Renal cortex interstitium (tissue), 15 donors: ENCODE measurements around the gene CCDC32. TPM values are rescaled to one million over a fixed set of nuclear protein-coding genes. Genes with fewer than 3 reads are reported as not detected.

Source experiments
- DNase-seq, 11 donors: peaks; one replicate each; pipeline ENCODE4 v3.0.0-alpha.2; 2013; ENCODE audit warnings: low read depth in 9 of 11, low spot score in 4 of 11; ENCODE audit errors: extremely low read depth in 1 of 11
- long read RNA-seq, 16 experiments: transcript quantifications; one replicate each; lab custom pipeline, GENCODE V29; 2026
- polyA plus RNA-seq, 3 donors: library from polyadenylated mRNA; unstranded; fragments of 120-200 nt; gene quantifications; one replicate each; pipeline ENCODE4 v1.2.1, GENCODE V29; 2013; ENCODE audit not compliant: insufficient read length in 3 of 3

CCDC32 gene, protein sequence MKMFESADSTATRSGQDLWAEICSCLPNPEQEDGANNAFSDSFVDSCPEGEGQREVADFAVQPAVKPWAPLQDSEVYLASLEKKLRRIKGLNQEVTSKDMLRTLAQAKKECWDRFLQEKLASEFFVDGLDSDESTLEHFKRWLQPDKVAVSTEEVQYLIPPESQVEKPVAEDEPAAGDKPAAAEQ
- 10 to 100 TPM; 28.6 to 34.0 (median 32.0) TPM for polyA plus RNA-seq
- long read RNA-seq, donor 1, transcript CCDC32-202 (4 exons, 1,519 nt), result major isoform, 5 of 5 reads
- long read RNA-seq, donor 1, partial matches to known transcripts, result 0 of 5 reads
- long read RNA-seq, donor 1, other reads (novel, unspliced or antisense), result 0 of 5 reads
- long read RNA-seq, donor 2, transcript CCDC32-202 (4 exons, 1,519 nt), result major isoform, 9 of 10 reads
- long read RNA-seq, donor 2, partial matches to known transcripts, result 0 of 10 reads
- long read RNA-seq, donor 2, other reads (novel, unspliced or antisense), result 0 of 10 reads
- long read RNA-seq, donor 3, transcript CCDC32-202 (4 exons, 1,519 nt), result major isoform, 5 of 10 reads
- long read RNA-seq, donor 3, partial matches to known transcripts, result 5 of 10 reads
- long read RNA-seq, donor 3, other reads (novel, unspliced or antisense), result 0 of 10 reads
- long read RNA-seq, donor 4, transcript CCDC32-202 (4 exons, 1,519 nt), result major isoform, 7 of 8 reads
- long read RNA-seq, donor 4, partial matches to known transcripts, result 0 of 8 reads
- long read RNA-seq, donor 4, other reads (novel, unspliced or antisense), result 0 of 8 reads
- long read RNA-seq, donor 5, result 0 reads
- long read RNA-seq, donor 6, partial matches to known transcripts, result 0 of 6 reads
- long read RNA-seq, donor 6, other reads (novel, unspliced or antisense), result 0 of 6 reads
- long read RNA-seq, donor 7, transcript CCDC32-202 (4 exons, 1,519 nt), result major isoform, 7 of 12 reads
- long read RNA-seq, donor 7, partial matches to known transcripts, result 5 of 12 reads
- long read RNA-seq, donor 7, other reads (novel, unspliced or antisense), result 0 of 12 reads
- long read RNA-seq, donor 8, result 0 reads
- long read RNA-seq, donor 9, transcript CCDC32-202 (4 exons, 1,519 nt), result major isoform, 5 of 6 reads
- long read RNA-seq, donor 9, partial matches to known transcripts, result 0 of 6 reads
- long read RNA-seq, donor 9, other reads (novel, unspliced or antisense), result 0 of 6 reads
- long read RNA-seq, donor 10, transcript CCDC32-202 (4 exons, 1,519 nt), result major isoform, 5 of 8 reads
- long read RNA-seq, donor 10, partial matches to known transcripts, result 0 of 8 reads
- long read RNA-seq, donor 10, other reads (novel, unspliced or antisense), result 0 of 8 reads
- long read RNA-seq, donor 11, transcript CCDC32-202 (4 exons, 1,519 nt), result major isoform, 5 of 6 reads
- long read RNA-seq, donor 11, partial matches to known transcripts, result 0 of 6 reads
- long read RNA-seq, donor 11, other reads (novel, unspliced or antisense), result 0 of 6 reads
- long read RNA-seq, donor 12, partial matches to known transcripts, result 0 of 1 reads
- long read RNA-seq, donor 12, other reads (novel, unspliced or antisense), result 0 of 1 reads
- long read RNA-seq, donor 13, result 0 reads
- long read RNA-seq, donor 14, transcript CCDC32-202 (4 exons, 1,519 nt), result major isoform, 9 of 11 reads
- long read RNA-seq, donor 14, partial matches to known transcripts, result 0 of 11 reads
- long read RNA-seq, donor 14, other reads (novel, unspliced or antisense), result 0 of 11 reads
- long read RNA-seq, donor 15, partial matches to known transcripts, result 0 of 5 reads
- long read RNA-seq, donor 15, other reads (novel, unspliced or antisense), result 0 of 5 reads
- long read RNA-seq, donor 16, transcript CCDC32-202 (4 exons, 1,519 nt), result major isoform, 19 of 31 reads
- long read RNA-seq, donor 16, partial matches to known transcripts, result 9 of 31 reads
- long read RNA-seq, donor 16, other reads (novel, unspliced or antisense), result 0 of 31 reads

DNA sequence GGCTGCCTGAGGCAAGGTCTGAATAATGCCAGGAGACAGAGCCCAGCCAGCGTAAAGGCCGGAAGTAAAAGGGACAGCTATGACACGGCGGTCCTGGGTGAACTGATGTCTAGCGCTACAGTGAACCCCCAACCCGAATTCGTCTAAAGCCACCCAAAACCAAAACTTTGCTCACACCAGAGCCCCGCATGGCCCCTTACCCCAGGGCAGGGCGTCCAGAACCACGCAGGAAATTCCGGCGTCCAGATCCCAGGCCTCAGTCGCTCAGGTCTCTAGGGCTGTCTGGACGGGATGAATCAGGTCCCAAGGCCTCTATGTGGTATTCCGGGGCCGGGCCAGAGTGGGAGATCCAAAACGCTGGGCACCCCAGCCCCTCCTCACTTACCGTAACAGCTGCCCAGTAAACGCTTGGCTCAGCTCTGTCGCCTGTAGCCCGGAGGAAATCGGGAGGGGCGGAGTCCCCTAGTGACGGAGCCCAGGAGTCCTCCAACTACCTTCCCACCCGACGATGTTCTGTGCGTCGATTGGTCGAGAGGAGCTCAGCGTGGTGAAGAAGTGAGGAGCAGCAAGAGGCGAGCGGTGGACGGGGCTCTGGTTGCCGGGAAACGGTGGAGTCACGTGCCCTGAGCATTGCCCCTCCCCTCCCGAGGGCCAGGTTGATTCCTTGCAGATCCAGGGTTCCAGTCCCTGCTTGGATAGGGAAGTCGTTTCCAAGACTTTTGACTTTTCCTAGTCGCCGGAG lies at the start of gene CCDC32:
TSS of gene CCDC32 (minus strand) at position 452 of the 742 bp plus-strand sequence. CDS start 2,027 bp downstream, outside the sequence.
- DNase-seq, result peak; percentile 87 to 99 (median 97)

- DNase-seq, result no peak
These were observed 48.2 kb upstream of the CCDC32 start for GRCh38 chr15:40613080-40613479.

DNA sequence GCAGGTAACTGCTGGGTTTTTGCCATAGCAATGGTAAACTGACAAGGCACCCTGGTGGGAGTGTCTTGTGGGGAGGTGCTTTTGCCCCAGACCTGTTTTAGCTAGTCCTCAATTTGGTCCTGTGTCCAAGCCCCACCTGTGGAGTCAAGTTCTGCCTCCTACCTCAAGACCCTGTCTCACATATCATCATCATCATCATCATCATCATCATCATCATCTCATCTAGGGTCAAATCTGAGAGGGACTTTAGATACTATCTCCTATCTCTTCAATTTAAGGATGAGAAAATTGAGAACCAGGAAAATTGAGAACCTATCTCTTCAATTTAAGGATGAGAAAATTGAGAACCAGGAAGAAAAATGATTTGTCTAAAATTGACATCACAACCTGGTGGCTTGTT lies 39.1 kb upstream of the CCDC32 start:
- DNase-seq, result no peak

DNA sequence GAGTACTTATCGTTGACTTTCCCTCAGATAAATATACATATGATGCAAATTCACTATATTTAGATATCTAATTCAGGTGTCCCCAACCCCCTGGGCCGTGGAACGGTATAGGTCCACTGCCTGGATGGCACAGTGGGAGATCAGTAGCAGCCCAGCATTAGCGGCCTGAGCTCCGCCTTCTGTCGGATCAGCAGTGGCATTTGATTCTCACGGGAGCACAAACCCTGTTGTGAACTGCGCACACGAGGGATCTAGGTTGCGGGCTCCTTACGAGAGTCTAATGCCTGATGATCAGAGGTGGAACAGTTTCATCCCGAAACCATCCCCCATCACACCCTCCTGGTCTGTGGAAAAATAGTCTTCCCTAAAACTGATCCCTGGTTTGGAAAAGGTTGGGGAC lies 36.1 kb upstream of the CCDC32 start:
- no peak for DNase-seq

DNA sequence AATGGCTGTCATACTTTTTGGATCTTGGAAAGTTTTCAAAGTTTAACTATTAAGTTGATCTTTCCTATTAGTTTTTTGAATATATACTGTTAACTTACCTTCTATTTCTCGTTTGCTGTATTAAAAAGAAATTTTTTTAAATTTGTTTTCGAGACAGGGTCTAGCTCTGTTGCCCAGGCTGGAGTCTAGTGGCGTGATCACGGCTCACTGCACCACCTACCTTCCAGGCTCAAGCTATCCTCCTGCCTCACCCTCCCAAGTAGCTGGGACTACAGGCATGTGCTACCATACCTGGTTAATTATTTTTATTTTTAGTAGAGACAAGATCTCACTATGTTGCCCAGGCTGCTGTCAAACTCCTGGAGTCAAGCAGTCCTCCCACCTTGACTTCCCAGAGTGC lies 33.8 kb upstream of the CCDC32 start:
- no peak for DNase-seq

- DNase-seq, result no peak
These were observed 33.3 kb upstream of the CCDC32 start for GRCh38 chr15:40598126-40598525.

DNA sequence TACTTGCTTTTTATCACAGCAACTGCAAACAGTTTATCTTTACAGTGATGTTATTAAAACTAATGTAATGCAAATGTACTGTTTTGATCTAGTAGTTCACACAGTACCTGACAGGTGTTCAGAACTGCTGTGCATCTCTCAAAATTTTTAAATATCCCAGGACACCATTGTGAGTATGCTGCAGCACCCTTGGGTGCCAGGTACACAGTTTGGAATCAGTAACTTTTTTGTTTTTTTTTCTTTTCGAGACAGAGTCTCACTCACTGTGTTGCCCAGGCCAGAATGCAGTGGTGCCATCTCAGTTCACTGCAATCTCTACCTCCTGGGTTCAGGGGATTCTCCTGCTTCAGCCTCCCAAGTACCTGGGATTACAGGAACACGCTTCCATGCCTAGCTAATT lies 32.2 kb upstream of the CCDC32 start:
- DNase-seq, result no peak

DNA sequence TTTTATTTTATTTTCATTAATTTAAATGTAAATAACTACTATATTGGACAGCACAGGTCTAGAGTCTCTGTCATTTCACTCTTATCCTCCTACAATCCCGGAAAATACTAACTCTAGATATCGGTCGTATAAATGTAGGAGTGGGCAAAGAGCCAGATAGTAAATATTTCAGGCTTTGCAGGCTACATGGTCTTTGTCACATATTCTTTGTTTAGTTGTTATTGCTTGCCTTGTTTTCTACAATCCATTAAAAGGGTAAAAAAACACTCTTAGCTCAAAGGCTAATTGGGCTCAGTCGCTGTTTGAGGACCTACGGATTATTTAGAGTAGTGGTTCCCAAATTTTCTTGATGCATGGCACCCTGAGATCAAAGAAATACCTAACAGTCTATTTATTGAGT lies 30.9 kb upstream of the CCDC32 start:
- no peak for DNase-seq

DNA sequence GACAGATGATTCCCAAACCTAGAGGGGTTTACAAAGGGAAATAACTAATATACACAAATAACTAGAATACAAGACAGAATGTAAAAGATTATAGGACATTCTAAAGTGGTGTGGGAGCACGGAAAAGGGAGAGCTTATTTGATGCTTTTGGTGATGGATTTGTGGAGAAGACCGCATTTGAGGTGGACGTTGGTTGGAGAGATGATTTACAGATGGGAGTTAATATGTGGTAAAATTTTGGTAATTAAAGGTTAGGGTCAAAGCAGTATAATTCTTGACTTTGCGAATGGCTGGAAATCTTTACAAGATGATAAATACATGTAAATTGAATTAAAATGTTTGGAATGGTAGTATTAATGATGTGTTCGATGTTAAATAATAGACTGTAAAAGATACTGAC lies 30.4 kb upstream of the CCDC32 start:
- no peak for DNase-seq

- peak in 6 of 11 donors; percentile 29 to 62 (median 46) for DNase-seq
These were observed 29.6 kb upstream of the CCDC32 start for GRCh38 chr15:40594429-40594836.

- DNase-seq, result peak; percentile 93 to 100 (median 98)
These were observed 29.0 kb upstream of the CCDC32 start, which contains the start of gene KNL1 for GRCh38 chr15:40593588-40594428. TSS of gene KNL1 (plus strand) at chr15:40594249. CDS start at chr15:40602932, 8,683 bp downstream.

GRCh38 chr15:40593165-40593564 lies 28.3 kb upstream of the CCDC32 start:
- no peak for DNase-seq

DNA sequence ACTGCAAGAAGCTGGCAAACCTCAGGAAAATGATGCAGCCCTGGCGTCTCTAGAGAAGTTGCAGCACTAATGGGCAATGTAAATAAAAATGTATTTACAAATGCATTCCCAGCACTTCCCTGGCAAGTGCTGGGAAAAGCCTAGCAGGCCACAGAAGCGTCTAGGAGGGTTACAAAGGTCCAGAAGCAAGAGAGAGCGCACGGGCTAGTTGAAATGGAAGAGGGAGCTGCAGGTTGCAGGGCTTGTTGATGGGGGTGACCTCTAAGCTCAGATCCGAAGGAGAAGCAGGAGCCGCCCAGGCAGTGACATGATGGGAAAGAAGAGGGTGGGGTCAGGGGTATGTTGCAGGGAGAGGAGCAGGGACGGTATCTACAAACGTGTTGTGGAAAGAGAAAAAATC lies 26.5 kb upstream of the CCDC32 start:
- no peak for DNase-seq

GRCh38 chr15:40590667-40591050 lies 25.8 kb upstream of the CCDC32 start:
- DNase-seq, result no peak

GRCh38 chr15:40584191-40584590 lies 19.3 kb upstream of the CCDC32 start:
- no peak for DNase-seq

GRCh38 chr15:40582726-40583246 lies 17.9 kb upstream of the CCDC32 start:
- no peak for DNase-seq
